ENCODE measurements around the gene EMC7. TPM values are rescaled to one million over a fixed set of nuclear protein-coding genes. Genes with fewer than 3 reads are reported as not detected.

EMC7 gene
- total and polyA plus RNA-seq, 2 experiments from 2014 or later, result 18.3 to 55.1 TPM

- no peaks in the 10 kb centered on the region for H3K9me2 ChIP-seq (ENCODE audit: insufficient read depth)
These were observed 1.7 kb downstream of the EMC7 start for GRCh38 chr15:34099914-34100313.

GRCh38 chr15:34085746-34086145 is 15.9 kb downstream of the EMC7 start:
- no peak for ATAC-seq
- no peaks in the 10 kb centered on the region for H3K9me3 Mint-ChIP-seq
- H3K4me3 ChIP-seq, result no peak overlapping the region
- H4K20me1 ChIP-seq (replicated peaks; ENCODE audit: insufficient read depth), result no peaks in the 10 kb centered on the region
- H3K27ac Mint-ChIP-seq, result no peak overlapping the region
- no peaks in the 10 kb centered on the region for H3K4me1 Mint-ChIP-seq
- no peak for DNase-seq (ENCODE audit: low spot score)
- H3F3A ChIP-seq (replicated peaks; ENCODE audit: low read depth), result no peaks in the 10 kb centered on the region
- H3K27me3 Mint-ChIP-seq (ENCODE audit: insufficient read depth, low read depth, poor library complexity), result peaks cover 4% of the 10 kb centered on the region
- peaks cover 25% of the 10 kb centered on the region; the same call in 2 of the 3 replicates for H3K36me3 Mint-ChIP-seq (ENCODE audit: low read depth)
- no peak overlapping the region for H2AFZ ChIP-seq
- H3K9me2 ChIP-seq (ENCODE audit: insufficient read depth), result no peaks in the 10 kb centered on the region
- no peak overlapping the region for H3K4me2 ChIP-seq
- peaks cover 10% of the 10 kb centered on the region; the same call in 1 of the 2 replicates for H3K36me3 ChIP-seq (ENCODE audit: insufficient read depth)
- no peaks in the 10 kb centered on the region for H3K4me1 ChIP-seq (ENCODE audit: insufficient read depth)
- H3K27ac ChIP-seq (ENCODE audit: low read depth), result no peak overlapping the region
- no peaks in the 10 kb centered on the region for H3K79me2 ChIP-seq (replicated peaks; ENCODE audit: insufficient read depth)
- no peak overlapping the region for H3K4me3 Mint-ChIP-seq
- H3K27me3 ChIP-seq (ENCODE audit: insufficient read depth), result no peaks in the 10 kb centered on the region
- no peak for TF ChIP-seq ZNF331 (CRISPR knock-in tag; IDR thresholded peaks at IDR 0.05; ENCODE audit: low read depth)
- no peak for TF ChIP-seq STAT1 (IDR thresholded peaks at IDR 0.05; ENCODE audit: unreplicated experiment)
- TF ChIP-seq CTCF (conservative IDR thresholded peaks at IDR 0.05; ENCODE audit: low read depth in 2 of 2), result no peak
- no peak for TF ChIP-seq EZH2 (IDR thresholded peaks at IDR 0.05; ENCODE audit: low read depth, unreplicated experiment)
- no peak for TF ChIP-seq EZH2phosphoT487 (IDR thresholded peaks at IDR 0.05; ENCODE audit: unreplicated experiment)
- TF ChIP-seq JUNB (IDR thresholded peaks at IDR 0.05; ENCODE audit: unreplicated experiment), result no peak
- TF ChIP-seq NANOG (IDR thresholded peaks at IDR 0.05; ENCODE audit: borderline replicate concordance), result no peak
- TF ChIP-seq POLR2AphosphoS5 (IDR thresholded peaks at IDR 0.05; ENCODE audit: low read depth), result no peak
- no peak for TF ChIP-seq ZNF114 (CRISPR knock-in tag; IDR thresholded peaks at IDR 0.05)
- TF ChIP-seq CREB1 (CRISPR knock-in tag; IDR thresholded peaks at IDR 0.05; ENCODE audit: low read depth), result no peak

More at GRCh38 chr15:34099914-34100313, 1.7 kb downstream of the EMC7 start:
- Histone ChIP-seq H3K79me2 (replicated peaks; ENCODE audit: insufficient read depth) (peaks cover 55% of the 10 kb centered on the region), H3K4me1 (ENCODE audit: insufficient read depth) (peaks cover 9% of the 10 kb centered on the region; the same call in 1 of the 2 replicates), H4K20me1 (replicated peaks; ENCODE audit: insufficient read depth) (no peaks in the 10 kb centered on the region), H3K4me3 (no peak overlapping the region), H3K36me3 (ENCODE audit: insufficient read depth) (no peaks in the 10 kb centered on the region; the same call in 1 of the 2 replicates), H3K27me3 (ENCODE audit: insufficient read depth) (no peaks in the 10 kb centered on the region), H3K4me2 (peak overlapping the region; percentile 90; the same call in 1 of the 2 replicates), H3F3A (replicated peaks; ENCODE audit: low read depth) (0 out of 2 replicates have a peak, but pooled peaks cover 3% of the 10 kb centered on the region), H3K27ac (ENCODE audit: low read depth) (no peak overlapping the region), H2AFZ (no peak overlapping the region)
- TF ChIP-seq EZH2 (IDR thresholded peaks at IDR 0.05; ENCODE audit: low read depth, unreplicated experiment) (no peak), ETS1 (IDR thresholded peaks at IDR 0.05) (no peak), REST (IDR thresholded peaks at IDR 0.05; ENCODE audit: unreplicated experiment) (no peak), STAT1 (IDR thresholded peaks at IDR 0.05; ENCODE audit: unreplicated experiment) (no peak), ZNF114 (CRISPR knock-in tag; IDR thresholded peaks at IDR 0.05) (no peak)
- Mint-ChIP-seq H3K4me3 (peak overlapping the region; percentile 40; the same call in 1 of the 3 replicates), H3K36me3 (ENCODE audit: low read depth) (peaks cover 4% of the 10 kb centered on the region; the same call in 2 of the 3 replicates), H3K27ac (no peak overlapping the region), H3K4me1 (peaks cover 4% of the 10 kb centered on the region; the same call in 2 of the 3 replicates), H3K9me3 (peaks cover 4% of the 10 kb centered on the region; the same call in 2 of the 3 replicates), H3K27me3 (ENCODE audit: insufficient read depth, low read depth, poor library complexity) (peaks cover 12% of the 10 kb centered on the region)
- DNase-seq (ENCODE audit: low spot score) (no peak), ATAC-seq (no peak)
